HG02642 (cell line): ENCODE results near the gene PCBP4.
"Not testable (repeated sequence)": the region's sequence is repeated elsewhere in the genome, so short reads cannot be mapped to it uniquely, and the experiment has no call there.

Source experiments
- ATAC-seq: cut with Tn5 transposase; IDR thresholded peaks from one replicate; pipeline ENCODE4 v1.9.1; 2021; ENCODE audit warnings: mild to moderate bottlenecking; ENCODE audit not compliant: unreplicated experiment, poor library complexity

Gene PCBP4

GRCh38 chr3:51928981-51929380 is 38.3 kb downstream of the PCBP4 start:
- not testable (repeated sequence) for ATAC-seq

- no peak for ATAC-seq
Measured at GRCh38 chr3:51928438-51928837, 38.8 kb downstream of the PCBP4 start.

GRCh38 chr3:51927061-51927977 is 39.9 kb downstream of the PCBP4 start:
- no peak for ATAC-seq

- no peak for ATAC-seq
Measured at GRCh38 chr3:51921081-51921578, 46.1 kb downstream of the PCBP4 start.

- no peak for ATAC-seq
Measured at GRCh38 chr3:51916418-51916817, 50.8 kb downstream of the PCBP4 start.

- no peak for ATAC-seq
Measured at GRCh38 chr3:51908026-51908425, 59.2 kb downstream of the PCBP4 start.
